PC-9 (cell line): Measurements from ENCODE around the gene TULP4.

Source experiments
- EZH2 ChIP-seq: fragments of 200-600 bp; sonication (generic); IDR thresholded peaks from 2 replicates; pipeline ENCODE4 v1.8.0; 2017; ENCODE audit warnings: antibody characterized with exemption, low read depth
- TF ChIP-seq, protein P1 (sequence below): fragments of 200-600 bp; sonication (generic); conservative IDR thresholded peaks from 2 replicates; pipeline ENCODE4 v1.6.1; 2017; ENCODE audit warnings: mixed run types, antibody characterized with exemption, mild to moderate bottlenecking, moderate library complexity

DNA sequence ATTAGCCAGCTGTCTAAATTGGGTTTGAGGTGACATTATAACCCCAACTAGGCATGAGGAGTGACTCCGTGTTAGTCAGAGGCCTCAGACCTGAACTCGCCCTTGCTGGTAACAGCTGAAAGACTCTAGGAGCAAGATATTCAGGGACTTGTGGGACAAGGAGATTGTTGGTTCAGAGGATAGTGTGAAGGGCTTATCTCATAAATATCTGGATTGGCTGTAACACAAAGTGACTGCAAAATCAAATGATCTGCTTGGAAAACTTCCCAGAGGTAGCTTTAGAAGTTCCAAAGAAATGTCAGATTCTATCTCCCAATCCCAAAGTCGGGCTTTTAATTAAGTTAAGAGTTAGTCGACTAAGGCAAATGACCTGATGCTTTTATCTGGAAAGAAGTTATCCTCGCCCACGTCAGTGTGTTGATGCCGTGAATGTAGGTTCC, 72.4 kb downstream of the TULP4 start:
- TF ChIP-seq, protein P1, sequence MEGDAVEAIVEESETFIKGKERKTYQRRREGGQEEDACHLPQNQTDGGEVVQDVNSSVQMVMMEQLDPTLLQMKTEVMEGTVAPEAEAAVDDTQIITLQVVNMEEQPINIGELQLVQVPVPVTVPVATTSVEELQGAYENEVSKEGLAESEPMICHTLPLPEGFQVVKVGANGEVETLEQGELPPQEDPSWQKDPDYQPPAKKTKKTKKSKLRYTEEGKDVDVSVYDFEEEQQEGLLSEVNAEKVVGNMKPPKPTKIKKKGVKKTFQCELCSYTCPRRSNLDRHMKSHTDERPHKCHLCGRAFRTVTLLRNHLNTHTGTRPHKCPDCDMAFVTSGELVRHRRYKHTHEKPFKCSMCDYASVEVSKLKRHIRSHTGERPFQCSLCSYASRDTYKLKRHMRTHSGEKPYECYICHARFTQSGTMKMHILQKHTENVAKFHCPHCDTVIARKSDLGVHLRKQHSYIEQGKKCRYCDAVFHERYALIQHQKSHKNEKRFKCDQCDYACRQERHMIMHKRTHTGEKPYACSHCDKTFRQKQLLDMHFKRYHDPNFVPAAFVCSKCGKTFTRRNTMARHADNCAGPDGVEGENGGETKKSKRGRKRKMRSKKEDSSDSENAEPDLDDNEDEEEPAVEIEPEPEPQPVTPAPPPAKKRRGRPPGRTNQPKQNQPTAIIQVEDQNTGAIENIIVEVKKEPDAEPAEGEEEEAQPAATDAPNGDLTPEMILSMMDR = no peak
- no peak for TF ChIP-seq EZH2
